Measurements from ENCODE around the gene SLC6A18. TPM values are rescaled to one million over a fixed set of nuclear protein-coding genes. Genes with fewer than 3 reads are reported as not detected.

Gene SLC6A18
- polyA plus RNA-seq, 1 of the 3 experiments (the other 2 are of a cell fraction) = not detected

DNA sequence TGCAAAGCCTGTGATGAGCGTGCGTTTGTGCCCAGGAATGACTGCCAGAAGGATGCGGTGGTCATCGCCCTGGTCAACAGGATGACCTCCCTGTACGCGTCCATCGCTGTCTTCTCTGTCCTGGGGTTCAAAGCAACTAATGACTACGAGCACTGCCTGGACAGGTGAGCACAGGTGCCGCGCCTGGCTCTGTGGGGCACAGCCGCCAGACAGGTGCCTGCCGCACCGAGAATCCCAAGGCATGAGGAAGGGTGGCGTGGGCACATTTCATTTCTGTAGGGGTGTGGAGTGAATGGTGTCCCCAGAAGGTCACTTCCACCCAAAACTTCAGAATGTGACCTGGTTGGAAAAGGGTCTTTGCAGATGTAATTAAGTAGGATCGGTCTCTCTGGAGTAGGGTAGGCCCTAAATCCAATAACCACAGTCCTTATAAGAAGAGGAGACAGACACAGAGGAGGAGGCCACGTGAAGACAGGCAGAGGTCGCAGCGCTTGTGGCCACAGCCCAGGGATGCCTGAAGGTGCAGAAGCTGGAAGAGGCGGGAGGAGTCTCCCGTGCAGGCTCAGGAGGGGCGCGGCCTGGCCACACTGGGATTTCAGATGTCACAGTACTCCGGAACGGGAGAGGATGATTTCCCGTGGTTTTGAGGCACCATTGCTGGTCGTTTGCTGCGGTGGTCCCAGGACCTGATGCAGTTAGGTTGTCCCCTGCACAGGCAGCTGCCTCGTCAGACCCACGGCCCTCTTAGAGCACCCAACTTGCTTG lies 15.5 kb downstream of the SLC6A18 start:
- ChIA-PET CTCF (no interaction called here), POLR2A (no interaction called here)
- H3K9me3 ChIP-seq = no peaks in the 10 kb centered on the region; the same call in 1 of the 2 replicates
- no peak overlapping the region for H3K9ac ChIP-seq
- no peaks in the 10 kb centered on the region for H3F3A ChIP-seq (replicated peaks; ENCODE audit: insufficient read depth)
- no peak for DNase-seq
- no peaks in the 10 kb centered on the region for H3K79me2 ChIP-seq (ENCODE audit: insufficient read depth)
- H3K36me3 ChIP-seq (replicated peaks in 1 of 2; ENCODE audit: control insufficient read depth in 1 of 2, insufficient read depth in 2 of 2, low read length in 1 of 2) = no peaks in the 10 kb centered on the region
- TF ChIP-seq NFIC (IDR thresholded peaks at IDR 0.05; ENCODE audit: borderline replicate concordance) = no peak
- TF ChIP-seq ELF1 (IDR thresholded peaks at IDR 0.05) = no peak
- TF ChIP-seq, protein P1, sequence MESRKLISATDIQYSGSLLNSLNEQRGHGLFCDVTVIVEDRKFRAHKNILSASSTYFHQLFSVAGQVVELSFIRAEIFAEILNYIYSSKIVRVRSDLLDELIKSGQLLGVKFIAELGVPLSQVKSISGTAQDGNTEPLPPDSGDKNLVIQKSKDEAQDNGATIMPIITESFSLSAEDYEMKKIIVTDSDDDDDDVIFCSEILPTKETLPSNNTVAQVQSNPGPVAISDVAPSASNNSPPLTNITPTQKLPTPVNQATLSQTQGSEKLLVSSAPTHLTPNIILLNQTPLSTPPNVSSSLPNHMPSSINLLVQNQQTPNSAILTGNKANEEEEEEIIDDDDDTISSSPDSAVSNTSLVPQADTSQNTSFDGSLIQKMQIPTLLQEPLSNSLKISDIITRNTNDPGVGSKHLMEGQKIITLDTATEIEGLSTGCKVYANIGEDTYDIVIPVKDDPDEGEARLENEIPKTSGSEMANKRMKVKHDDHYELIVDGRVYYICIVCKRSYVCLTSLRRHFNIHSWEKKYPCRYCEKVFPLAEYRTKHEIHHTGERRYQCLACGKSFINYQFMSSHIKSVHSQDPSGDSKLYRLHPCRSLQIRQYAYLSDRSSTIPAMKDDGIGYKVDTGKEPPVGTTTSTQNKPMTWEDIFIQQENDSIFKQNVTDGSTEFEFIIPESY (IDR thresholded peaks at IDR 0.05; ENCODE audit: borderline replicate concordance, low read depth) = no peak
- no peak for TF ChIP-seq TCF12 (IDR thresholded peaks at IDR 0.05)
- TF ChIP-seq RCOR1 (IDR thresholded peaks at IDR 0.05; ENCODE audit: low read length) = no peak
- TF ChIP-seq FOXM1 (IDR thresholded peaks at IDR 0.05; ENCODE audit: low read depth) = no peak
- TF ChIP-seq GABPA (IDR thresholded peaks at IDR 0.05; ENCODE audit: low read depth) = no peak
- TF ChIP-seq YY1 (IDR thresholded peaks at IDR 0.05; ENCODE audit: low read depth) = no peak
- no peak for TF ChIP-seq PBX3 (IDR thresholded peaks at IDR 0.05)
- TF ChIP-seq RAD21 (IDR thresholded peaks at IDR 0.05; ENCODE audit: low read length) = no peak
- no peak for TF ChIP-seq SIN3A (IDR thresholded peaks at IDR 0.05; ENCODE audit: borderline replicate concordance, low read depth, low read length)
- TF ChIP-seq, protein P2, sequence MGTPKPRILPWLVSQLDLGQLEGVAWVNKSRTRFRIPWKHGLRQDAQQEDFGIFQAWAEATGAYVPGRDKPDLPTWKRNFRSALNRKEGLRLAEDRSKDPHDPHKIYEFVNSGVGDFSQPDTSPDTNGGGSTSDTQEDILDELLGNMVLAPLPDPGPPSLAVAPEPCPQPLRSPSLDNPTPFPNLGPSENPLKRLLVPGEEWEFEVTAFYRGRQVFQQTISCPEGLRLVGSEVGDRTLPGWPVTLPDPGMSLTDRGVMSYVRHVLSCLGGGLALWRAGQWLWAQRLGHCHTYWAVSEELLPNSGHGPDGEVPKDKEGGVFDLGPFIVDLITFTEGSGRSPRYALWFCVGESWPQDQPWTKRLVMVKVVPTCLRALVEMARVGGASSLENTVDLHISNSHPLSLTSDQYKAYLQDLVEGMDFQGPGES (IDR thresholded peaks at IDR 0.05; ENCODE audit: low read depth, low read length) = no peak
- TF ChIP-seq EP300 (IDR thresholded peaks at IDR 0.05; ENCODE audit: borderline replicate concordance in 1 of 2, low read depth in 1 of 2, low read length in 1 of 2) = no peak
- TF ChIP-seq, protein P3, sequence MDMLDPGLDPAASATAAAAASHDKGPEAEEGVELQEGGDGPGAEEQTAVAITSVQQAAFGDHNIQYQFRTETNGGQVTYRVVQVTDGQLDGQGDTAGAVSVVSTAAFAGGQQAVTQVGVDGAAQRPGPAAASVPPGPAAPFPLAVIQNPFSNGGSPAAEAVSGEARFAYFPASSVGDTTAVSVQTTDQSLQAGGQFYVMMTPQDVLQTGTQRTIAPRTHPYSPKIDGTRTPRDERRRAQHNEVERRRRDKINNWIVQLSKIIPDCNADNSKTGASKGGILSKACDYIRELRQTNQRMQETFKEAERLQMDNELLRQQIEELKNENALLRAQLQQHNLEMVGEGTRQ (IDR thresholded peaks at IDR 0.05; ENCODE audit: borderline replicate concordance, low read depth, low read length) = no peak
- no peak for TF ChIP-seq CTCF (IDR thresholded peaks at IDR 0.05)
- TF ChIP-seq FOSL2 (IDR thresholded peaks at IDR 0.05; ENCODE audit: borderline replicate concordance, low read depth) = no peak
- TF ChIP-seq, protein P4, sequence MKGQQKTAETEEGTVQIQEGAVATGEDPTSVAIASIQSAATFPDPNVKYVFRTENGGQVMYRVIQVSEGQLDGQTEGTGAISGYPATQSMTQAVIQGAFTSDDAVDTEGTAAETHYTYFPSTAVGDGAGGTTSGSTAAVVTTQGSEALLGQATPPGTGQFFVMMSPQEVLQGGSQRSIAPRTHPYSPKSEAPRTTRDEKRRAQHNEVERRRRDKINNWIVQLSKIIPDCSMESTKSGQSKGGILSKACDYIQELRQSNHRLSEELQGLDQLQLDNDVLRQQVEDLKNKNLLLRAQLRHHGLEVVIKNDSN (IDR thresholded peaks at IDR 0.05; ENCODE audit: borderline replicate concordance, low read depth) = no peak
- TF ChIP-seq REST (IDR thresholded peaks at IDR 0.05; ENCODE audit: low read depth, low read length) = no peak
- no peak for TF ChIP-seq MXI1 (IDR thresholded peaks at IDR 0.05; ENCODE audit: low read depth, low read length)
- no peak overlapping the region for H2AFZ ChIP-seq (ENCODE audit: low read depth)
- no peaks in the 10 kb centered on the region for H4K20me1 ChIP-seq (ENCODE audit: insufficient read depth)
- no peaks in the 10 kb centered on the region for H3K9me2 ChIP-seq
- no peaks in the 10 kb centered on the region; a peak in 1 of 4 replicates for H3K4me1 ChIP-seq (ENCODE audit: control insufficient read depth in 1 of 2, insufficient read depth in 2 of 2, low read depth in 1 of 2, low read length in 1 of 2)
- H3K27ac ChIP-seq (ENCODE audit: low read depth in 2 of 2, low read length in 1 of 2) = no peak overlapping the region
- WGBS (ENCODE audit: low lambda C conversion rate) = 39% methylated on average over 25 of the region's 29 CpGs
- no peak overlapping the region for H3K4me3 ChIP-seq (ENCODE audit: low read depth in 2 of 2, low read length in 1 of 2)
- no peak overlapping the region for H3K4me2 ChIP-seq
- peaks cover 13% of the 10 kb centered on the region for H3K27me3 ChIP-seq (ENCODE audit: insufficient read depth)

All from SK-N-SH (cell line).